Heart left ventricle (tissue), 13 donors: ENCODE measurements around the gene CHRNG.
"Not testable (repeated sequence)": the region's sequence is repeated elsewhere in the genome, so short reads cannot be mapped to it uniquely, and the experiment has no call there.

Experiments
- POLR2A ChIP-seq, 2 donors: fragments of 450-650 bp; IDR thresholded peaks; one replicate each; pipeline ENCODE4 v1.6.1; 2017; ENCODE audit warnings: antibody characterized with exemption in 2 of 2, mild to moderate bottlenecking in 2 of 2, moderate library complexity in 2 of 2
- TF ChIP-seq, protein P1 (sequence below), 12 donors: fragments of 200-600 bp; sonication (generic) in 4 of 12; IDR thresholded peaks; one replicate each; pipeline versions ENCODE4 v1.5.0 to v1.8.0; 2018 to 2022; ENCODE audit warnings: antibody characterized with exemption in 12 of 12, mild to moderate bottlenecking in 5 of 12
- donor health status: ischemic (EF 13 %, LVEDD 7.1; RV severe dilation, severe dysfunction).
- donor health status: DM: no; HTN: yes; CAD: no.
- donor health status: DM: no; HTN: no; CAD: no.
- donor health status: ischemic (EF 25% LVEDD 6.9; RV normal size, moderate dysfunction).
- donor health status: ischemic (EF 25% LVEDD 5.7; RV mildly dilated, moderate dysfunction).
- donor health status: ischemic (EF 35%, LVEDD 5.7; RV mildly dilated, moderate dysfunction).
- donor health status: nonischemic (EF 11% LVEDD 7.7; RV severe dilation, severe dysfunction).
- donor health status: DM: yes; HTN: yes; CAD: no.
- donor health status: PGD.
- donor health status: ischemic (EF 29% LVEDD 5.4; RV normal size, mild dysfunction).
- donor health status: nonischemic (EF 23%, LVEDD 6.1; RV moderate dilation, normal function).

DNA sequence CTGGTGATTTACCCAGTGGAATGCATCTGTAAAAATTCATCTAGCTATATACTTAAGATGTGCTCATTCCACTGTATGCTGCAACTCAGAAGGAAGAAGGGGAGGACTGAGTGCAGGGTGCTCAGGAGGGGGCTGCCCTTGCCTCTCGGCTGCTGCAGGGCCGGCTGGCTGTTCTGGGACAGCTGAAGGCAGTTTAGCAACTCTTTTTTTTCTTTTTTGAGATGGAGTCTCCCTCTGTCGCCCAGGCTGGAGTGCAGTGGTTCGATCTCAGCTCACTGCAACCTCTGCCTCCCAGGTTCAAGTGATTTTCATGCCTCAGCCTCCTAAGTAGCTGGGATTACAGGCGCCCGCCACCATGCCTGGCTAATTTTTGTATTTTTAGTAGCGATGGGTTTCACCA lies 6.7 kb upstream of the CHRNG start:
- TF ChIP-seq, protein P1, sequence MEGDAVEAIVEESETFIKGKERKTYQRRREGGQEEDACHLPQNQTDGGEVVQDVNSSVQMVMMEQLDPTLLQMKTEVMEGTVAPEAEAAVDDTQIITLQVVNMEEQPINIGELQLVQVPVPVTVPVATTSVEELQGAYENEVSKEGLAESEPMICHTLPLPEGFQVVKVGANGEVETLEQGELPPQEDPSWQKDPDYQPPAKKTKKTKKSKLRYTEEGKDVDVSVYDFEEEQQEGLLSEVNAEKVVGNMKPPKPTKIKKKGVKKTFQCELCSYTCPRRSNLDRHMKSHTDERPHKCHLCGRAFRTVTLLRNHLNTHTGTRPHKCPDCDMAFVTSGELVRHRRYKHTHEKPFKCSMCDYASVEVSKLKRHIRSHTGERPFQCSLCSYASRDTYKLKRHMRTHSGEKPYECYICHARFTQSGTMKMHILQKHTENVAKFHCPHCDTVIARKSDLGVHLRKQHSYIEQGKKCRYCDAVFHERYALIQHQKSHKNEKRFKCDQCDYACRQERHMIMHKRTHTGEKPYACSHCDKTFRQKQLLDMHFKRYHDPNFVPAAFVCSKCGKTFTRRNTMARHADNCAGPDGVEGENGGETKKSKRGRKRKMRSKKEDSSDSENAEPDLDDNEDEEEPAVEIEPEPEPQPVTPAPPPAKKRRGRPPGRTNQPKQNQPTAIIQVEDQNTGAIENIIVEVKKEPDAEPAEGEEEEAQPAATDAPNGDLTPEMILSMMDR (IDR thresholded peaks at IDR 0.05): not testable (repeated sequence)
- not testable (repeated sequence) for TF ChIP-seq POLR2A (IDR thresholded peaks at IDR 0.05)
